NCI-H69 (cell line): ENCODE results near the gene ZNF333.
A peak's percentile ranks its signal among the peaks of the same experiment; 100 is the strongest.
"Not testable (repeated sequence)": the region's sequence is repeated elsewhere in the genome, so short reads cannot be mapped to it uniquely, and the experiment has no call there.

Experiments used
- DNase-seq: peaks from one replicate; lab custom pipeline; 2025; lab: John Stamatoyannopoulos, UW

Gene ZNF333

GRCh38 chr19:14699641-14700040 is 9.8 kb downstream of the ZNF333 start:
- no peak for DNase-seq

- DNase-seq, result no peak
These were observed 11.0 kb downstream of the ZNF333 start for GRCh38 chr19:14700711-14701375.

- DNase-seq, result no peak
These were observed 14.0 kb downstream of the ZNF333 start for GRCh38 chr19:14703833-14704232.

GRCh38 chr19:14704450-14704849 is 14.6 kb downstream of the ZNF333 start:
- DNase-seq, result no peak

GRCh38 chr19:14715841-14716240 is 26.0 kb downstream of the ZNF333 start:
- DNase-seq, result no peak

- DNase-seq, result no peak
These were observed 28.8 kb downstream of the ZNF333 start for GRCh38 chr19:14718522-14719116.

- DNase-seq, result no peak
These were observed 29.3 kb downstream of the ZNF333 start for GRCh38 chr19:14719162-14719561.

GRCh38 chr19:14722127-14722526 is 32.3 kb downstream of the ZNF333 start:
- DNase-seq, result no peak

GRCh38 chr19:14728595-14728994 is 38.7 kb downstream of the ZNF333 start:
- DNase-seq, result no peak

- DNase-seq, result peak; percentile 12
These were observed 41.4 kb downstream of the ZNF333 start for GRCh38 chr19:14731200-14731599.

- no peak for DNase-seq
These were observed 42.7 kb downstream of the ZNF333 start for GRCh38 chr19:14732510-14732909.

- DNase-seq, result no peak
These were observed 43.7 kb downstream of the ZNF333 start for GRCh38 chr19:14733574-14733973.

- DNase-seq, result no peak
These were observed 46.1 kb downstream of the ZNF333 start for GRCh38 chr19:14735915-14736314.

GRCh38 chr19:14746886-14747285 is 57.0 kb downstream of the ZNF333 start:
- DNase-seq, result no peak

GRCh38 chr19:14748601-14749000 is 58.8 kb downstream of the ZNF333 start:
- DNase-seq, result no peak

- DNase-seq, result peak; percentile 83
These were observed 69.0 kb downstream of the ZNF333 start for GRCh38 chr19:14758816-14759215.

- DNase-seq, result peak; percentile 22
These were observed 71.8 kb downstream of the ZNF333 start for GRCh38 chr19:14761607-14762006.

- no peak for DNase-seq
These were observed 72.3 kb downstream of the ZNF333 start for GRCh38 chr19:14762111-14762510.

- DNase-seq, result no peak
These were observed 73.8 kb downstream of the ZNF333 start for GRCh38 chr19:14763497-14764145.

- DNase-seq, result no peak
These were observed 74.6 kb downstream of the ZNF333 start for GRCh38 chr19:14764401-14764800.

GRCh38 chr19:14765403-14765802 is 75.6 kb downstream of the ZNF333 start:
- not testable (repeated sequence) for DNase-seq

- DNase-seq, result not testable (repeated sequence)
These were observed 76.0 kb downstream of the ZNF333 start for GRCh38 chr19:14765841-14766240.

- DNase-seq, result no peak
These were observed 77.7 kb downstream of the ZNF333 start for GRCh38 chr19:14767466-14767971.
